DMS153 treated with DMSO at 0.1 percent for 48 hours (cell line): ENCODE results near the gene FHIT.

Source experiments
- DNase-seq: peaks from one replicate; lab custom pipeline; 2025; ENCODE audit not compliant: unreplicated experiment; lab: John Stamatoyannopoulos, UW

FHIT gene

GRCh38 chr3:59714066-59714465 is 1537.2 kb downstream of the FHIT start:
- no peak for DNase-seq

GRCh38 chr3:59710554-59710953 is 1540.7 kb downstream of the FHIT start:
- DNase-seq: no peak

DNA sequence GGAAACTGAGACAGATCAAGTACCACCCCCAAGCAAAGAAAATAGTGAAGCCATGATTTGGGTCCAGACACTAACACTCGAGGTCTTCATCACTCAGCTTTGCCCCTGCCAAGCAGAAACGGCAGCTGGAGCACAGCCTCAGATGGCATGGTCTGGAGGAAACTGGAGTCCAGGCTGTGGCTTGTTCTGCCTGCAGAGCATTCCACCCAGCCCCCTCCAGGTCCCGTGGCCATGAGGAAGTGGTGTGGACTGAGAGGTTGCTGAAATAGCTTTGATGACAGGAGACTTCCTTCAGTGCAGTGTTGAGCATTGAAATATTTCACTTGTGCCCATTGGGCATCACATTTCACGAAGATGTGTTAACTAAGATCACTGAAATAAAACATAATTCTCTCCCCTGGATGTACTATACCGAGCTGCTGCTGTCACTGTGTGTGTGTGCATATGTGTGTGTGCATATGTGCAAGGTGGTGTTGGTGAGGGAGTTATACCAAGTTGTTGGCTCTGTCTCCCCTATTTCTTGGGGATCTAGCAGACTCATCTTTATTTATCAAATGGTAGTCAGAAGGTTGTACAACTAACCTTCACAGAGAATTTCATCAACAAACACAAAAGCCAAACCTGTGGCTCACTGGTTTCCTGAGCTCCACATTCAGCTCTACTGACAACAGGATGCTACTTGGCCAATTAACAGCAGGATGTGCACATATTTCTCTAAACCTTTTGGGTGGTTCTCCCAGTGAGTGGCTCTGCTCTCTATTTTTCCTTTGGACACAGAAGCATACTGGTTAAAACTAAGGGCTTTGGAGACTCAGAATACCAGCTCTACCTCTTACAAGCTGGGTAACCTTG is 1541.3 kb downstream of the FHIT start:
- no peak for DNase-seq

- no peak for DNase-seq
Observed at GRCh38 chr3:59708202-59708601, 1543.0 kb downstream of the FHIT start.

DNA sequence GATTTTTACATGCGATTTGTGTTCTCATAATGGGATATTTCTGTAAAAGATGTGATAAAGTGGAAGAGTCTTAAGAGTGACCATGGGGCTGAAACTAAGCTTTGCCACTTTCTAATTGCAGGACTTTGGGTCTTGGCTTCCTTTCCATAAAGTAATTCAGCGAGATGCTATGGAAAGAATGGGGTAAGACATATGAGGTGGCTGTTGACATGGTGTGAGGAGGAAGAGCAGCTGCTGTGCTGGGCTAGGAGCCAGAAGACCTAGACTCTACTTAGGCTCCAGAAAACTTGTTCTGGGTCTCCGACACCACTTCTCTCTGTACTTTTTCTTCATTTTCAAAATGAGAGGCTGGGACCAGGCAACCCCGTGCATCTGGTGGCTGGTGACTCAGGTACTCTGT is 1547.0 kb downstream of the FHIT start:
- no peak for DNase-seq

- no peak for DNase-seq
Observed at GRCh38 chr3:59699648-59700320, 1551.5 kb downstream of the FHIT start.
